GM18907 (cell line): Measurements from ENCODE around the gene B3GAT1.

Source experiments
- ATAC-seq: cut with Tn5 transposase; IDR thresholded peaks from one replicate; pipeline ENCODE4 v1.9.1; 2021; ENCODE audit warnings: mild to moderate bottlenecking, moderate library complexity; ENCODE audit not compliant: unreplicated experiment

Gene B3GAT1

DNA sequence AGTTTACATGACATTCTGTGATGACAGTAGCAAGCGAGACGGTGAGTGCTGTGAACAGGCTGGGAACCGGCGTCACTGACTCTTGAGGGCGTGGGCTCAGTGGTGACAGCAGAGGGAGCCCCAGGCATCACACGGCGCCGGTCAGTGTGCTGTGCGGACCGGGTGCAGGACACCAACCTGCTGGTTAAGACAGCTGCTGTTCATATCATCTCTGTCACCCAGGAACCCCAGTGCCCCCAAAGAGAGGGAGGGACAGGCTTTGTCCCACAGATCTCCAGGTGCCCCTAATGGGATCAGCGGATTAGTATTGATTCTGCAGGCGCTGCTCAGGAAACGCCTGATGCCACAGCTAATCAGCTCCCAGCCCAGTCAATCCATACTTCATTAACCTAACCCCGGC lies 18.4 kb downstream of the B3GAT1 start:
- ATAC-seq: no peak

DNA sequence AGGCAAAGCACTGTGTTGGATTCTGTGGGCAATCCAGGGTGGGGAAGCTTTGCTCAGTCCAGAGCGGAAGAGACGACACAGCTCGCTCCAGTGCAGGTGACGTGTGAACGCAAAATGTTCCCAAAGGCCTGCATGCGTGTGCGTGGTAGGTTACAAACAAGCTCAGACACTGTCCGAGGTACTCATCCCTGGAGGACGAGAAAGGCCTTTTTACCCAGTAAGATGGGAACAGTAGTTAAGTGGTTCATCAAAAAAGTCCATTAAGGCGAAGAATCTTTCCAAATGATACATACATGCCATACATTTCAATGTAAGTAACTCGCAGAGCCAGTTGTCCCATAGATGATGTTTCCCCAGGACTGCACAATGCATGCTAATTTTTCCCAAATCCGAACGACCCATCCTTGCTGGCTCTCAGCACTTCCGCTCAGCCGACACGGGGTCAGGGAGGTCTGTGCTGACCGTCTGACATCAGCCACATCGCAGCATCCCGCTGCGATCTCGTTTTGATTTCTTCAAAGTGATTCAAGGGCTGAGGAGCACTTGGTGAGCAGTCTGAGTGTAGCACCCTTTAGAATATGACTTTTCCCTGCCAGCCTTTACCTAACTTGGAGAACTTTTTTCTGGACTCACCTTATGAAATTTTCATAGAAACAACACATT lies 19.0 kb downstream of the B3GAT1 start:
- no peak for ATAC-seq

DNA sequence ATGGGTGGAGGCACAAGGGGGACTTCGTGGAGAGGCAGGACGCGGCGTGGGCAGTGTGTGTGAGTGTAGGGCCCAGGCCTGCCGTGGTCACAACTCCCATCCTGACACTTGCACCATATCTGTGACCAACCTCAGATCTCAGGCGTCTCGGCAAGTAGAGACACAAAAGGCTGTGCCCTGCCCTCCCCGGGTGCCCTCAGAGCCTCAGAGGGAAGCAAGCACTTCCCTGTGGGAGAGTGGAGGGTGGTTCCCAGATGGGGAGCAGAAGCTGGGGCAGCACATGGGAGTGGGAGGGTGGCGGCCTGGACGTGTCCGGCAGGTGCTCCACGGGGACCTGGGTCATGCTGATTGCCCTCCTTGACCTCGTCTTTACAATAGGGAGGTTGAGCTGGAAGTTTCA lies 20.4 kb downstream of the B3GAT1 start:
- ATAC-seq: no peak

- no peak for ATAC-seq
Measured at GRCh38 chr11:134390706-134391569, 21.1 kb downstream of the B3GAT1 start.

GRCh38 chr11:134389464-134390180 lies 22.4 kb downstream of the B3GAT1 start:
- ATAC-seq: no peak

GRCh38 chr11:134388590-134388989 lies 23.5 kb downstream of the B3GAT1 start:
- no peak for ATAC-seq

GRCh38 chr11:134387501-134387900 lies 24.5 kb downstream of the B3GAT1 start:
- ATAC-seq: no peak

- no peak for ATAC-seq
Measured at GRCh38 chr11:134386945-134387344, 25.1 kb downstream of the B3GAT1 start.

DNA sequence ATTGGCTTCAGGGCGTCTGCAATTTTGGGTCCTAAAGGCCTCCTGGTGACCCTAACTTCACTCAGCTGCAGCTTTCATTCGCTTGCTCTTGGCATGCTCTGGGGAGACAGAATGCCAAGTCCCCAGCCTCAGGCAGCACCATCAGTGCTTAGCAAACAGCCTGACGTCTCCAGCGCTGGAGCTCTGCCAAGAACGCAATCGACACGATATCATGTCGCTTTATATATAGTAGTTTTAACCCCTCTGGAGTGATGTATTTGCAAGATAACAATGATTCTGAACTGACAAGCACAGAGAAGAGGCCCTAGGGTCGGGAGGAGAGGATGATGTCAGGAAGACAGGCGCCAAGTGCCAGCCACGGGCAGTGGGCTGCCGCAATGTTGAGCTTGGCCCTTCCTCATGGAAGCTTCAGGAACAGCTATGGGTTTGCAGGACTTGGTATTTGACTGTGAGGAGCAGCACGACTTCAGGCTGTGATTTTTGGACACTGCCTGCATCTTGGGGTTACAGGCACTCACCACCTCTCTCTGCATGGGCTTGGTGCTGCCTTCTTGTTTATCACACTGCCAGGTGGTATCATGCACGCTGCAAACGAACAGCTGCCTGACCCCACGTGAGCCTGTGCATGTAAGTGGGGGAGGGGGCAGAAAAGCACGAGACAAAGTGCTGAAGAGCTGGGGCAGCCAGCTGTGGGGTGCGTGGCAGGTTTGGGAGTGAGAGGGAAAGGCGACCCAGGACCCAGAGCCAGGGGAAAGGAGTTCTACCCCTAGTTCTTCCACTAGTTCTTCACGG lies 26.1 kb downstream of the B3GAT1 start:
- ATAC-seq: no peak

- no peak for ATAC-seq
Measured at GRCh38 chr11:134385171-134385570, 26.9 kb downstream of the B3GAT1 start.

- no peak for ATAC-seq
Measured at GRCh38 chr11:134384406-134384805, 27.6 kb downstream of the B3GAT1 start.

DNA sequence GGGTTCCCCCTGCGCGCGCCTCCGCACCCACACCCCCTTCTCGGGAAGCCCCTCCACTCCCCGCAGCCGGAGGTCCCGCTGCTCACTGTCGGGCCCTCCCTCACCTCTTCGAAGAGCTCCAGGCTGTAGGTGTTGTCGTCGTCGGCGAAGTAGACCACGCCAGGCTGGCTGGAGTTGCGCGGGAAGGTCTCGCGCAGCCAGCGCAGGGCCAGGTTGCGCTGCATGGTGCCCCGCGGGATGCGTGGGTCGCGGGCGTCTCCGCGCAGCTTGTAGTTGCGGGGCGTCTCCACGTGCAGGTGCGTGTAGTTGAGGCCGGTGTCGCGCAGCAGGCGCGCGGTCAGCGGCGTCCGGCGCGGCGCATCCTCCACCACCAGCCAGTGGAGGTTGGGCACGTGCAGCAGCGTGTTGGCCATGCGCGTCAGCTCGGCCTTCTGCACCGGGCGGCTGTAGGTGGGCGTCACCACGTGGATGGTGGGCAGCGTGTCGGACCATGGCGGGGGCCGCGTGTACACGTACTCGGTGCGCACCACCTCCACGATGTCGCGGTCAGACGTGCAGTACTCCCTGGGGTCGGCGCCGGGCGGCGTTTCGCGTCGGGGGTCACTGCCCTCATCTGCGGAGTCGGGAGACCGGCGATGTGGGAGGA lies 28.3 kb downstream of the B3GAT1 start:
- no peak for ATAC-seq

DNA sequence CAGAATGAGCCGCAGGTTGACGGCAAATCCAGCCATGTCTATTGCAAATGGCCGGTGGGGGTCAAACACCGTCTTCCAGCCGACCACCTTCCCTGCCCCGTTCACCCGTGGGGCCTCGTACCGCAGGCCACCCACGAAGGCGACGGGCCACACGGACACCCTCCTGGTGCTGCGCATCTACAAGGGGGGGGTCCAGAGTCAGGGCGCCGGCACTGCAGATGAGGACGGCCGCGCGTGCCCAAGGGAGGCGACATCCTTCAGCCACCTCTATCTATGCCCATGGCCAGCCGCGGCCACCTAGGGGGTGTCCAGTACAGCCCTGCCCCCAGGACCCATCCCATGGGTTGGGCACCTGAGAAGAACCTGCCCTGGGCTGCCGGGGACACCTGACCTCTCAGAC lies 29.2 kb downstream of the B3GAT1 start:
- no peak for ATAC-seq

GRCh38 chr11:134382257-134382656 lies 29.8 kb downstream of the B3GAT1 start:
- ATAC-seq: no peak

GRCh38 chr11:134380785-134381184 lies 31.3 kb downstream of the B3GAT1 start:
- ATAC-seq: no peak

GRCh38 chr11:134380229-134380628 lies 31.8 kb downstream of the B3GAT1 start:
- no peak for ATAC-seq

- ATAC-seq: no peak
Measured at GRCh38 chr11:134379241-134379640, 32.8 kb downstream of the B3GAT1 start.

GRCh38 chr11:134377876-134378275 lies 34.2 kb downstream of the B3GAT1 start:
- ATAC-seq: no peak

DNA sequence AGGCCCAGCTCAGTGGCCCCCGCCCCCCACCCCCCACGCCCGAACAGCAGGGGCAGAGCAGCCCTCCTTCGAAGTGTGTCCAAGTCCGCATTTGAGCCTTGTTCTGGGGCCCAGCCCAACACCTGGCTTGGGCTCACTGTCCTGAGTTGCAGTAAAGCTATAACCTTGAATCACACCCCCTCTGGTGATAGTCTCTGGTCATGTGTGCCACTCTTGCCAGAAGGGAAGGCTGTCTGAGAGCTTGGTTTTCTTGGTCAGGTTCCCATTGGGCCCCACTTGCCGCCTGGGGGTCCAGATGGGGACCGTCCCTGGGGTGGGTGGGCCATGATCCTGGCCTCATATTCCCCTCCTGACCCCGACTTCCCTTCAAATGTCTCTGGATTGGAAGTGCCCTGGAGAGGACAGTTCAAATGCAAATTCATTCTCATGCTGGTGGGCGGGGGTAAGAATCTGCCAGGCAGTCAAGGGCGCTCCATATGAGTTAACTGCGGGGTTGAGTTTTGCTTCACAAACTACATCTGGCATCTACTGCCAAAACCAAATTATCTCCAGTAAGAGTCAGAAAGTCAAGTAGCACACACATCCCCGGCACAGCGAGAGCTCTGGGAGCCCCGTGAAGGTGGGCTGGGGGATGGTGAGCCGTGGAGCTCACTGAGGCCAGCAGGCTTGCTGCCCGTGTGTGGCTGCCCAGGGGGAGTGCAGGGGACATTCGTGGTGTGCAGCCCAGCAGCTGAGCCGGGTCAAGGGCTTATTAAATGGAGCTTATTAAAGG lies 35.7 kb downstream of the B3GAT1 start:
- ATAC-seq: no peak
